GM12872 (cell line): Measurements from ENCODE around the gene THSD7B.

Experiments used
- TF ChIP-seq, protein P1 (sequence below): IDR thresholded peaks from 3 replicates; pipeline ENCODE4 v1.5.1; 2011; ENCODE audit warnings: low read depth, mild to moderate bottlenecking, low read length, moderate library complexity; ENCODE audit not compliant: insufficient read depth

Gene THSD7B

GRCh38 chr2:137211761-137212160 lies 446.4 kb downstream of the THSD7B start:
- TF ChIP-seq, protein P1, sequence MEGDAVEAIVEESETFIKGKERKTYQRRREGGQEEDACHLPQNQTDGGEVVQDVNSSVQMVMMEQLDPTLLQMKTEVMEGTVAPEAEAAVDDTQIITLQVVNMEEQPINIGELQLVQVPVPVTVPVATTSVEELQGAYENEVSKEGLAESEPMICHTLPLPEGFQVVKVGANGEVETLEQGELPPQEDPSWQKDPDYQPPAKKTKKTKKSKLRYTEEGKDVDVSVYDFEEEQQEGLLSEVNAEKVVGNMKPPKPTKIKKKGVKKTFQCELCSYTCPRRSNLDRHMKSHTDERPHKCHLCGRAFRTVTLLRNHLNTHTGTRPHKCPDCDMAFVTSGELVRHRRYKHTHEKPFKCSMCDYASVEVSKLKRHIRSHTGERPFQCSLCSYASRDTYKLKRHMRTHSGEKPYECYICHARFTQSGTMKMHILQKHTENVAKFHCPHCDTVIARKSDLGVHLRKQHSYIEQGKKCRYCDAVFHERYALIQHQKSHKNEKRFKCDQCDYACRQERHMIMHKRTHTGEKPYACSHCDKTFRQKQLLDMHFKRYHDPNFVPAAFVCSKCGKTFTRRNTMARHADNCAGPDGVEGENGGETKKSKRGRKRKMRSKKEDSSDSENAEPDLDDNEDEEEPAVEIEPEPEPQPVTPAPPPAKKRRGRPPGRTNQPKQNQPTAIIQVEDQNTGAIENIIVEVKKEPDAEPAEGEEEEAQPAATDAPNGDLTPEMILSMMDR: no peak

- TF ChIP-seq, protein P1: no peak
These were observed 455.2 kb downstream of the THSD7B start for GRCh38 chr2:137220438-137220993.

- TF ChIP-seq, protein P1: no peak
These were observed 456.6 kb downstream of the THSD7B start for GRCh38 chr2:137221797-137222492.

DNA sequence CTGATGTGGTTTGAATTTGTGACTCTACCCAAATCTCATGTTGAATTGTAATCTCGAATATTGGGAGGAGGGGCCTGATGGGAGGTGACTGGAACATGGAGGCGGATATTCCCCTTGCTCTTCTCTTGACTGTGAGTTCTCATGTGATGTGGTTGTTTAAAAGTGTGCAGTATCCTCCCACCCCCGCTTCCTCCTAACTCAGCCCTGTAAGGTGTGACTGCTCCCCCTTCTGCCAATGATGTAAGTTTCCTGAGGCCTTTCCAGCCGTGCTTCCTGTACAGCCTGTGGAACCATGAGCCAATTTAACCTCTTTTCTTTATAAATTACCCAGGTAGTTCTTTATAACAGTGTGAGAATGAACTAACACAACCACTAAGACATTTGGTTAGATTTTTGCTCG lies 458.4 kb downstream of the THSD7B start:
- TF ChIP-seq, protein P1: no peak

DNA sequence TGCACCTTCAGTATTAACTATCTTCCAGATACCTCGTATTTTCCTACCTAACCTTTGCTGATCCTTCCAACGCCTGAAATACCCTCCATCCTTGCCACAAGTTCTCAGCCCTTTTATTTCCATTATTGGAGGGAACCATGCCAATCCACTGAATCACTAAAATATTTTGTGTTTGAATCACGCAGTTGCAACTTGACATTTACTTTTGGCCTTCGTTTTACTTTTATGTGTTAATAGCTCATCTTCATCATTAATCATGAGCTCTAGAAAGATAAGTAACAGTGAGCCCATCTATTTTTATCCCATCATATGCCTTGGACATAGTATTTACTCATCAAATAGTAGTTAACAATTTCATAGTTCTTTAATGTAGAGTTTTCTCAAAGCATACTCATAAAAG lies 463.2 kb downstream of the THSD7B start:
- TF ChIP-seq, protein P1: no peak

- TF ChIP-seq, protein P1: no peak
These were observed 464.5 kb downstream of the THSD7B start for GRCh38 chr2:137229834-137230233.

DNA sequence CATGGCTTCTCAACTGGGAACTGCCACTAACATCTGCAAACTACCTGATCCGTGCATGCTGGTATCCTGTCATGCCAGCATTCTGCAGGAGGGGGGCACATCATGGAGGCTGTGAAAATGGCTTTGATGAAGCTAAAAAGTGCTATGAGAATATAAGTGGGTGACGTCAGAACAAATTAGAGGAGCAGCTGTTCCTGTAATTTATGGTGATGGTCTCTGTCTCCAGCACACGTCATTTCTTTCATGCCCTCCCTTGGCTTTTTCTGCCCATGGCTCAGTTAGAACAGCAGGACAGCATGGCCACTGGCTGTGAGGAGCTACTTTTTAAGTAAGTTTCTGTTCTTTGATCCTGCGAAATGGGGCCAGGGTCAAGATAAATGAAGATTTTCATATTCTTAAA lies 466.3 kb downstream of the THSD7B start:
- TF ChIP-seq, protein P1: no peak
